EH (cell line): ENCODE results near the gene PGLYRP4.
A peak's percentile ranks its signal among the peaks of the same experiment; 100 is the strongest.
"Not testable (repeated sequence)": the region's sequence is repeated elsewhere in the genome, so short reads cannot be mapped to it uniquely, and the experiment has no call there.

Experiments used
- DNase-seq: peaks from one replicate; pipeline ENCODE4 v3.0.0-alpha.2; 2015; ENCODE audit warnings: low read depth

The PGLYRP4 gene

GRCh38 chr1:153356392-153357075, 7.9 kb upstream of the PGLYRP4 start:
- no peak for DNase-seq

- DNase-seq = peak; percentile 62
These were observed 6.9 kb upstream of the PGLYRP4 start for GRCh38 chr1:153355445-153356071.

GRCh38 chr1:153354515-153355193, 6.0 kb upstream of the PGLYRP4 start:
- DNase-seq = no peak

- peak; percentile 7 for DNase-seq
These were observed 4.7 kb upstream of the PGLYRP4 start for GRCh38 chr1:153353226-153353947.

- peak; percentile 71 for DNase-seq
These were observed 3.9 kb upstream of the PGLYRP4 start for GRCh38 chr1:153352523-153352922.

- no peak for DNase-seq
These were observed 1.8 kb upstream of the PGLYRP4 start for GRCh38 chr1:153350321-153350957.

- DNase-seq = no peak
These were observed 1.0 kb upstream of the PGLYRP4 start for GRCh38 chr1:153349363-153350320.

GRCh38 chr1:153347856-153348255, 785 bp downstream of the PGLYRP4 start:
- no peak for DNase-seq

- DNase-seq = not testable (repeated sequence)
These were observed 1.6 kb downstream of the PGLYRP4 start for GRCh38 chr1:153347049-153347448.

- DNase-seq = no peak
These were observed 2.4 kb downstream of the PGLYRP4 start for GRCh38 chr1:153346077-153346723.

GRCh38 chr1:153345187-153346076, 3.2 kb downstream of the PGLYRP4 start:
- no peak for DNase-seq

GRCh38 chr1:153344718-153345025, 4.0 kb downstream of the PGLYRP4 start:
- no peak for DNase-seq

- DNase-seq = no peak
These were observed 4.6 kb downstream of the PGLYRP4 start for GRCh38 chr1:153343811-153344717.

GRCh38 chr1:153343040-153343681, 5.5 kb downstream of the PGLYRP4 start:
- DNase-seq = no peak

- no peak for DNase-seq
These were observed 6.5 kb downstream of the PGLYRP4 start for GRCh38 chr1:153342178-153342577.

- no peak for DNase-seq
These were observed 7.2 kb downstream of the PGLYRP4 start for GRCh38 chr1:153341431-153341934.

- DNase-seq = no peak
These were observed 8.3 kb downstream of the PGLYRP4 start for GRCh38 chr1:153340356-153340755.

GRCh38 chr1:153339802-153340201, 8.8 kb downstream of the PGLYRP4 start:
- DNase-seq = no peak
